ENCODE data around the gene MAP3K5.

MAP3K5 gene

DNA sequence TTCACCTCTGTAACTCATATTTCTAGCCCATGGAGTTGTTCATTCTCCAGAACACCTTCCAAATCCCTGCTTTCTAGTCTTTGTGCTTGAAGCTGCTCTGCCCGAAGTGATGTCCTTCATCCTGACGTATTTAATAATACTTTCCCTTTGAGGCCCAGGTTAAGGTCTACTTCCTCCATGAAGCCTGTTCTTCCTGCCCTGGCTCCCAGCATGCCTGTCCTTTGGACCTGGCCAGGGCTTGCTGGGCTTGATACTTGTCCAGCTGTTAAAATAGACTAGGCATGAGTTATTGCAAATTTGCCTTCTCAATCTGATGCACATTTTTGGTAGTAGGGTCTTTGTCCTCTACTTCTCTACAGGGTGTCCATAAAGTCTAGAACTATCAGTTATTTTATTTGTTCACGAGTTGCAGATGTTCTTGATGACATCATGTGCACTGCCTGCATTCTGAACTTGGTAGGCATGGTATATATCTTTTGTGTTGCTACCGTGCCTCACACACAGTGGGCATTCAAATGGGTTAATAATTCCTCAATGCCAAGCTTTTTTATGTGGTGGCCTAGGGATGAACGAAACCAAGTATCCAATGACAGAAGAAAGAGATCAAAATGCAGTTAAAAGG is 239.0 kb downstream of the MAP3K5 start:
- TF ChIP-seq POLR2AphosphoS5 (IDR thresholded peaks at IDR 0.05; ENCODE audit: low read depth, low read length) (no peak), SIN3A (IDR thresholded peaks at IDR 0.05; ENCODE audit: borderline replicate concordance, insufficient read depth, low read length) (no peak), REST (IDR thresholded peaks at IDR 0.05; ENCODE audit: insufficient read depth in 1 of 2, low read depth in 2 of 2, low read length in 2 of 2) (no peak), TAF1 (IDR thresholded peaks at IDR 0.05; ENCODE audit: borderline replicate concordance, insufficient read depth, low read length) (no peak), FOXP2 (optimal IDR thresholded peaks at IDR 0.05; ENCODE audit: borderline replicate concordance, extremely low read depth, extremely low read length, insufficient read depth) (no peak)

DNA sequence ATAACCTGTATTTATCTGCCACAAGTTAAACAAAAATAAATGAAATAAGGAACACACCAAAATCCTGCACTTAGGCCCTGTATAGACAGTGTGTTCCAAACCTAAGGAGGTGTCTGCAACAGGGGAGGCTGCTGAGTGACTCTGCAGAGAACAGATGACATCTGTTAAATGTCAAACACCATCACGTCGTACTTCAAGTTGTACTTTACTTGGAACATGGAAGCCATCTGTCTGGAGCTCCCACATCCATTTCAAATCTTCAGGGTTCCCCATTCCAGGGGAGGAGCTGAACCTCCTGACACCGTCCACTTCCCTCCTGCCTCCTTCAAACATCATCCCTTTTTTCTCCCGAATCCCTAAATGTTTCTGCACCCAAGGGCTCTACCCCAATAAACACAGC is 240.2 kb downstream of the MAP3K5 start:
- TF ChIP-seq POLR2AphosphoS5 (IDR thresholded peaks at IDR 0.05; ENCODE audit: low read depth, low read length) (no peak), TAF1 (IDR thresholded peaks at IDR 0.05; ENCODE audit: borderline replicate concordance, insufficient read depth, low read length) (no peak)

- TF ChIP-seq SIN3A (IDR thresholded peaks at IDR 0.05; ENCODE audit: borderline replicate concordance, insufficient read depth, low read length), result no peak
- TF ChIP-seq REST (IDR thresholded peaks at IDR 0.05; ENCODE audit: insufficient read depth in 1 of 2, low read depth in 2 of 2, low read length in 2 of 2), result no peak
- TF ChIP-seq FOXP2 (optimal IDR thresholded peaks at IDR 0.05; ENCODE audit: borderline replicate concordance, extremely low read depth, extremely low read length, insufficient read depth), result no peak
- no peak for TF ChIP-seq TAF1 (IDR thresholded peaks at IDR 0.05; ENCODE audit: borderline replicate concordance, insufficient read depth, low read length)
- no peak for TF ChIP-seq POLR2AphosphoS5 (IDR thresholded peaks at IDR 0.05; ENCODE audit: low read depth, low read length)
Measured at GRCh38 chr6:136551103-136551502, 241.2 kb downstream of the MAP3K5 start.

GRCh38 chr6:136550330-136551071 is 241.8 kb downstream of the MAP3K5 start, which contains the start of gene MAP7:
MAP7 (minus strand) TSS chr6:136550422; CDS start chr6:136550408, 14 bp downstream.
- TF ChIP-seq TAF1 (IDR thresholded peaks at IDR 0.05; ENCODE audit: borderline replicate concordance, insufficient read depth, low read length) (no peak), FOXP2 (optimal IDR thresholded peaks at IDR 0.05; ENCODE audit: borderline replicate concordance, extremely low read depth, extremely low read length, insufficient read depth) (peak; percentile 45)

DNA sequence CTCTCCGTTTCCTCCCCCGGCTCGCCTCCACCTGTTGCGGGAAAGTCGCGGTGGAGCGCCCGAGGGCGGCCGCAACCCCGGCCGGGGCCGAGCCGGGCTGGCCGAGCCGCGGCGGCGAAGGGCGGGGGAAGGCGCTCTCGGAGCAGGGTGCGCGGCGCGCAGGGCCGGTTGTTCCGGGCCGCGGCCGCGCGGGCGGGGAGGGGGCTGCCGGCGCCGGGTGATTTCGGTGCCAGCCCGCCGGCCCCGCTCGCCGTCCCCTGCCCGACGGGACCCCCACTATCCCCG is 242.3 kb downstream of the MAP3K5 start:
- TF ChIP-seq SIN3A (IDR thresholded peaks at IDR 0.05; ENCODE audit: borderline replicate concordance, insufficient read depth, low read length) (no peak), POLR2AphosphoS5 (IDR thresholded peaks at IDR 0.05; ENCODE audit: low read depth, low read length) (no peak), TAF1 (IDR thresholded peaks at IDR 0.05; ENCODE audit: borderline replicate concordance, insufficient read depth, low read length) (no peak), REST (IDR thresholded peaks at IDR 0.05; ENCODE audit: insufficient read depth in 1 of 2, low read depth in 2 of 2, low read length in 2 of 2) (no peak), FOXP2 (optimal IDR thresholded peaks at IDR 0.05; ENCODE audit: borderline replicate concordance, extremely low read depth, extremely low read length, insufficient read depth) (no peak)

DNA sequence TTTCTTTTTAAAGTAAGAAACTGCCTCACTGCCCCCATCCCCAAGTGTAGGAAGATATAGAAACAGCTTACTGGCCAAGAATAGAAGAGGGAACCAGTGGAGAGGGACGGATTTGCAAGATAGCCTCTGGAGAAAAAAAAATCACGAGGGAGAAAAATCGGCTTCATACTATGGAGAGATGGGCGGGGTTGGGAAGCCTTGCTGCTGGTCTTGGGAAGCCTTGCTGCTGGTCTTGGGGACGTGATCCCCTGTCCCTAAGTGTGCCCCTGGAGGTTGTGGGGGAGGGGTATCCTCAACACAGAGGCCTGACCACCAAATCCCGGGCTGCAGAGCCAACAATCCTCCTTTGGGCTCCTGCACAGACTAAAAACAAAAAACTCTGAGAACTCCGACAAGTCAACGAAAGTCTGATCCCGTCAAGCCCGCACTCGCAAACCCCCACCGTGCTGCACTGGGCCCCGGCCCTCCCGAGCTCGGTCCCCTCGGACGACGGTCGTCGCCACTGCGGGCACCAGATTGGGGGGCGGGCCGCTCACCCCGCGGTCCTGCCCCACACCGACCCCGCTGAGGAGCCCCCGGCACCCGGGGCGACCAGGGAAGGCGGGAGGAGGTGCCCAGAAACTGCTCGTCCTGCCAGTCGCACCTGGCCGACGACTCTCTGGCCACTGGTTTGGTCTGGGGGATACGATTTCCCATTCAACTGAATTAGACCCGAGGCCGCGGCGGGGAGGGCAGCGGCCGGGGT is 242.8 kb downstream of the MAP3K5 start:
- TF ChIP-seq TAF1 (IDR thresholded peaks at IDR 0.05; ENCODE audit: borderline replicate concordance, insufficient read depth, low read length) (no peak), REST (IDR thresholded peaks at IDR 0.05; ENCODE audit: insufficient read depth in 1 of 2, low read depth in 2 of 2, low read length in 2 of 2) (no peak), FOXP2 (optimal IDR thresholded peaks at IDR 0.05; ENCODE audit: borderline replicate concordance, extremely low read depth, extremely low read length, insufficient read depth) (no peak), POLR2AphosphoS5 (IDR thresholded peaks at IDR 0.05; ENCODE audit: low read depth, low read length) (no peak), SIN3A (IDR thresholded peaks at IDR 0.05; ENCODE audit: borderline replicate concordance, insufficient read depth, low read length) (no peak)
